CD4-positive, alpha-beta T cell treated with Interleukin-17A for 4 hours (primary cell): ENCODE measurements around the gene ADAMTS7.
A peak's percentile ranks its signal among the peaks of the same experiment; 100 is the strongest.
"Not testable (repeated sequence)": the region's sequence is repeated elsewhere in the genome, so short reads cannot be mapped to it uniquely, and the experiment has no call there.

Source experiments
- DNase-seq: peaks from one replicate; pipeline ENCODE4 v3.0.0-alpha.2; 2020; ENCODE audit warnings: mixed read lengths

The ADAMTS7 gene, protein sequence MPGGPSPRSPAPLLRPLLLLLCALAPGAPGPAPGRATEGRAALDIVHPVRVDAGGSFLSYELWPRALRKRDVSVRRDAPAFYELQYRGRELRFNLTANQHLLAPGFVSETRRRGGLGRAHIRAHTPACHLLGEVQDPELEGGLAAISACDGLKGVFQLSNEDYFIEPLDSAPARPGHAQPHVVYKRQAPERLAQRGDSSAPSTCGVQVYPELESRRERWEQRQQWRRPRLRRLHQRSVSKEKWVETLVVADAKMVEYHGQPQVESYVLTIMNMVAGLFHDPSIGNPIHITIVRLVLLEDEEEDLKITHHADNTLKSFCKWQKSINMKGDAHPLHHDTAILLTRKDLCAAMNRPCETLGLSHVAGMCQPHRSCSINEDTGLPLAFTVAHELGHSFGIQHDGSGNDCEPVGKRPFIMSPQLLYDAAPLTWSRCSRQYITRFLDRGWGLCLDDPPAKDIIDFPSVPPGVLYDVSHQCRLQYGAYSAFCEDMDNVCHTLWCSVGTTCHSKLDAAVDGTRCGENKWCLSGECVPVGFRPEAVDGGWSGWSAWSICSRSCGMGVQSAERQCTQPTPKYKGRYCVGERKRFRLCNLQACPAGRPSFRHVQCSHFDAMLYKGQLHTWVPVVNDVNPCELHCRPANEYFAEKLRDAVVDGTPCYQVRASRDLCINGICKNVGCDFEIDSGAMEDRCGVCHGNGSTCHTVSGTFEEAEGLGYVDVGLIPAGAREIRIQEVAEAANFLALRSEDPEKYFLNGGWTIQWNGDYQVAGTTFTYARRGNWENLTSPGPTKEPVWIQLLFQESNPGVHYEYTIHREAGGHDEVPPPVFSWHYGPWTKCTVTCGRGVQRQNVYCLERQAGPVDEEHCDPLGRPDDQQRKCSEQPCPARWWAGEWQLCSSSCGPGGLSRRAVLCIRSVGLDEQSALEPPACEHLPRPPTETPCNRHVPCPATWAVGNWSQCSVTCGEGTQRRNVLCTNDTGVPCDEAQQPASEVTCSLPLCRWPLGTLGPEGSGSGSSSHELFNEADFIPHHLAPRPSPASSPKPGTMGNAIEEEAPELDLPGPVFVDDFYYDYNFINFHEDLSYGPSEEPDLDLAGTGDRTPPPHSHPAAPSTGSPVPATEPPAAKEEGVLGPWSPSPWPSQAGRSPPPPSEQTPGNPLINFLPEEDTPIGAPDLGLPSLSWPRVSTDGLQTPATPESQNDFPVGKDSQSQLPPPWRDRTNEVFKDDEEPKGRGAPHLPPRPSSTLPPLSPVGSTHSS (N-terminal part only)

DNA sequence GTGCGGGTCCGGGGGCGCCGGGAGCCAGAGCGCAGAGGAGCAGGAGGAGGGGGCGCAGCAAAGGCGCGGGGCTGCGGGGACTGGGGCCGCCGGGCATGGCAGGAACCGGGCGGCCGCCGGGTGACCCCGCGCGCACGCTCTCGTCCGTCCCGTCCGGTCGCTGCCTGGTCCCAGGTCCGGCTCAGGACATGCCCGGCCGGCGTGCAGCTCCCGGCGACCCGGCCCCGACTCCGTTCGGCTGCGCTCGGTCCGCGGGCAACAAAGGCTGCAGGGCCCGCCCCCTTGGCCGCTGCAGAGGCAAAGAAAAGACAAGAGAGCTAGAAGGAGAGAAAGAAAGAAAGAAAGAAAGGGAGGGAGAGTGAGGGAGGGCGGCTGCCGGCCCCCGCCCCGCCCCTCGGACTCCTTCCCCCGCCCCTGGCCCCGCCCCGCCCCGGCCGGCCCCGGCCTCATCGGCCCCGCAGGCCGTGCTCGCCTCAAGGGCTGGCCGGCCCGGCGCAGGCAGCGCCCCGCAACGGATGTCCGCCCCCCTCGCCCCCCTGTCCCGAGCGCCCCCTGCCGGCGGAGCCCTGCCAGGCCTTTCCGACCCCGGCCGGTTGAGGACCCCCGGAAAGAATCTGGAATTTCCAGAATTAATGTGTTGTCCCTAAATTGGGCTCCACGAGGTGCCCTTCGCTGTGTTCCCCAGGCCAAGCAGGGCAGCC lies at the start of gene ADAMTS7:
TSS of gene ADAMTS7 (minus strand) at position 341 of the 701 bp plus-strand sequence. CDS start at position 97, 244 bp downstream.
- DNase-seq, result peak; percentile 69

DNA sequence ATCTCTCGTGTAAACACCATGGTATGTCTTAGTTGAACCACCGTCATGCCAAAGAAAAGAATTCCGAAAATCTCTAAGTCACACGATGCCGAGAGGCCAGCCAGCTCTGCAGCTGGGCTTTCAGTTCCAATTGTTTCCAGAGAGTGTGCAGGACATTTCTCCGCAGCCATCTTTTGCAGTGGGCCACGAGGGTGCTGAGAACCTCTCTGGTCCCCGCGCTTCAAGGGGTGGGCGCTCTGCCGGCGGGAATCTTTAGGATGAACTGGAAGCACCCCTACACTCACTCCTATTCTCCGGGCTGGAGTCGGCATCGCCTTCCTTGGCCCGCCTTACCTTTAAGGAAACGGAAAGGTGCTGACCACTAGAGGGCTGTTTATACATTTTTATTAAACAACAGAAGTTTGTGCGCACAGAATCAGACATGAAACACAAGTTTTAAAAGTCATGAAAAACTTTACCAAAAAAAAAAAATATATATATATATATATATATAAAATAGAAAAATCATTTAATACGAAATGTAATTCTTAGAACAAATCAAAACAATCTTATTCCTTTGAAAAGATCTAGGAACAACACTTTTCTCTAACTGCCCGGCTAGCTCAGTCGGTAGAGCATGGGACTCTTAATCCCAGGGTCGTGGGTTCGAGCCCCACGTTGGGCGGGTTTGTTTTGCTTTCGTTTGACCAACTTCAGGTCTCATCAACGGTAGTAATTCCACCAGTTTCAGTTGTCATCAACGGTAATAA lies 48.9 kb upstream of the ADAMTS7 start:
- DNase-seq, result peak; percentile 75

DNA sequence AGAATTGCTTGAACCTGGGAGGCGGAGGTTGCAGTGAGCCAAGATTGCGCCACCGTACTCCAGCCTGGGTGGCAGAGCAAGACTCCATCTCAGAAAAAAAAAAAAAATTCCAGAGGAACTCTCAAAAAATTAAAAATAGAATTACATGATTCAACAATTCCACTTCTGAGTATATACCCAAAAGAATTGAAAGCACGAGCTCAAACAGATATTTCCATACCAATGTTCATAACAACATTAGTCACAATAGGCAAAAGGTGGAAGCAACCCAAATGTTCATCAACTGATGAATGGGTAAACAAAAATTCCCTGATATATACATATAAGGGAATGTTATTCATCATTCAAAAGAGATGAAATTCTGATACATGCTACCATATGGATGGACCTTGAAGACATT lies 44.5 kb upstream of the ADAMTS7 start:
- DNase-seq, result no peak

DNA sequence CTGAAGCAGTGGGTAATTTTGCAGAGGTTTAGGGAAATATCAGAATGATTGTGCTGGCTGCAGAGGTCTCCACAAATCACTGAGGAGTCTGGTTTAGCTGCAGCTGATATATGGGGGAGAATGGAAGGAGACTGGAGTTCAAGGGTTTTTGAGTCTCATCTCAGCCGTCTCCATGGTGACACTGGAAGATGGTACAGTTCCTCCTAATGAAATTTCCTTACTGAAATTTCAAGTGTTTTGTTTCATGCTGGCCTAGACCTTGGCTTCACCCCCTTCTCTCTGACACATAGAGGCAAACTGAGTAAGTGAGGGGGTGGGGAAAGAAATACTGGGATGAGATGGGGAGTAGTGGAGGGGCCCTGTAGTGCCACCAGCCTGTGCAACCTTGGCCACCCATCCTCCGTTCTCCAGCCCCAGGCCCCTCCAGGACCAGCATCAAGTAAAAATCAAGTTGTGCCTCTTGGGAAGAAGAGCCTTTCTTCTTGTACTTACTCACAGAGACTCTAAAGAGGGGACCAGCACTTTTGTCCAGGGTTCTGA lies 43.6 kb upstream of the ADAMTS7 start:
- no peak for DNase-seq

DNA sequence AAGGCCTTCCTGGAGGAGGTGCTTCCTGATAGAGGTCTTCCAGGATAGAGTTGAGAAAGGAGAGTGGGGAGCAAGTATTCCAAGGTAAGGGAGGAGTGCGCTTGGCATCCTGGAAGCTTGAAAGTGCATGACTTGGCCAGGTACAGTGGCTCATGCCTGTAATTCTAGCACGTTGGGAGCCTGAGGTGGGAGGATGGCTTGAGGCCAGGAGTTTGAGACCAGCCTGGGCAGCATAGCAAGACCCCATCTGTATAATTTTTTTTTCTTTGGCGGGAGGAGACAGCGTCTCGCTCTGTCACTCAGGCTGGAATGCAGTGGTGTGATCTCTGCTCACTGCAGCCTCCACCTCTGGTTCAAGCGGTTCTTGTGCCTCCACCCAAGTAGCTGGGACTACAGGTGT lies 42.2 kb upstream of the ADAMTS7 start:
- no peak for DNase-seq

DNA sequence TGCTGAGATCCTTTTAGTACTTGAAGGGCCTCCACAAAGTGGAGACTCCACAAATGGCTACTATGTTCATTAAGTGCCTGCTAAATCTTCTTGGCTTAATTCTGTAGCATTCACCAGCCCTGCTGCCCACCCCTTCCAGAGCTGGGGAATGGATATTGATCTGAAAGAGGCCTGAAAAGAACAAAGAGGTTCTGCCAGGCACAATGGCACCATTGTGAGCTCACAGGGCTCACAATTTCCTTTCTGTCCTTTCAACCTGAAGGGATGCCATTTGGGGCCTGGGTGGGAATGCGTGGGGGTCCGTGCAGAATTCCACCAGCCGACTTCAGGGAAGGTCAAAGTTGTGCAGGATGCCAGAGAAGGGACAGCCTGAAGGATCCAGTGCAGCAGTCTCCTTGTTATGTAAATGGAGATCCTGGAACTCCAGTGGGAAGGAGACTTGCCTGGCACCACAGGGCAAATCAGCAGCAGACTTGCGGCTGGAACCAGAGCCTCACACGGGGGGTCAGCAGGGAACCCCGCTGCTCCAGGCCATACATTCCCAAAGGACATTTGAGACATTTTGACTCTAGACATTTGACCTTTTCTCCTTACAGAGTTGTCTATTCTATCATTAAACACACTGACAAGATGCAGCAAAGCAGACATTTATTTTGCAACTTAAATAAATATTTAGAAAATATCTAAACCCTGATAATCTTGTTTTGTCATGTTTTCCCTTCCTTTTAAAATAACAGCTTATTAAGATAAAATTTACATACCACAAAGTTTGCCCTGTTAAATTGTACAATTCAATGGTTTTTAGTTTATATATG lies 39.9 kb upstream of the ADAMTS7 start:
- no peak for DNase-seq

DNA sequence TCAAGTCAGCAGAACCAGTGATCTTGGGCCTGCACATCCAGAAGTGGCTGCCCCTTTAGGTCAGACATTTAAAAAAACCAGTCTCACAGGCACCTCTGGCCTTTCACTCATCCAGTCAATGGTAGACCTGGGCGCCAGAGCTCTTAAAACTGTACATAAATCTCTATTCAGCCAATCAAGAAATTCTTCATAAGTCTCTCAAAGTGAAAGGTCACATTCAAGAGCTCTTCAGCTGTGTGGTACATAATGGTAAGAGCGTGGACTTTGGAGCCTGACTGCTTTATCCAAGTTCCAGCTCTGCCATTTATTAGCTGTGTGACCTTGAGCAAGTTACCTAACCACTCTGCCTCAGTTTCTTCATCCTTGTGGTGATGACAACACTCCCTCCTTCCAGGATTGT lies 39.1 kb upstream of the ADAMTS7 start:
- DNase-seq, result no peak

DNA sequence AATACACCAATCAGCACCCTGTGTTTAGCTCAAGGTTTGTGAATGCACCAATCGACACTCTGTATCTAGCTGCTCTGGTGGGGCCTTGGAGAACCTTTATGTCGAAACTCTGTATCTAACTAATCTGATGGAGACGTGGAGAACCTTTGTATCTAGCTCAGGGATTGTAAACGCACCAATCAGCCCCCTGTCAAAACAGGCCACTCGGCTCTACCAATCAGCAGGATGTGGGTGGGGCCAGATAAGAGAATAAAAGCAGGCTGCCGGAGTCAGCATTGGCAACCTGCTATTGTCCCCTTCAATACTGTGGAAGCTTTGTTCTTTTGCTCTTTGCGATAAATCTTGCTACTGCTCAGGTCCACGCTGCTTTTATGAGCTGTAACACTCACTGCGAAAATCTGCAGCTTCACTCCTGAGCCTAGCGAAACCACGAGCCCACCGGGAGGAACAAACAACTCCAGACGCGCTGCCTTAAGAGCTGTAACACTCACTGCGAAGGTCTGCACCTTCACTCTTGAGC lies 36.2 kb upstream of the ADAMTS7 start:
- DNase-seq, result not testable (repeated sequence)

DNA sequence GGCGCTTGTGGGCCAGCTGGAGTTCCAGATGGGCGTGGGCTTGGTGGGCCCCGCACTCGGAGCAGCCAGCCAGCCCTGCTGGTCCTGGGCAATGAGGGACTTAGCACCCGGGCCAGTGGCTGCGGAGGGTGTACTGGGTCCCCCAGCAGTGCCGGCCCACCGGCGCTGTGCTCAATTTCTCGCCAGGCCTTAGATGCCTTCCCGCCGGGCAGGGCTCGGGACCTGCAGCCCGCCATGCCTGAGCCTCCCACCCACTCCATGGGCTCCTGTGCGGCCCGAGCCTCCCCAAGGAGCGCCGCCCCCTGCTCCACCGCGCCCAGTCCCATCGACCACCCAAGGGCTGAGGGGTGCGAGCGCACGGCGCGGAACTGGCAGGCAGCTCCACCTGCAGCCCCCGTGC lies 35.6 kb upstream of the ADAMTS7 start:
- not testable (repeated sequence) for DNase-seq

DNA sequence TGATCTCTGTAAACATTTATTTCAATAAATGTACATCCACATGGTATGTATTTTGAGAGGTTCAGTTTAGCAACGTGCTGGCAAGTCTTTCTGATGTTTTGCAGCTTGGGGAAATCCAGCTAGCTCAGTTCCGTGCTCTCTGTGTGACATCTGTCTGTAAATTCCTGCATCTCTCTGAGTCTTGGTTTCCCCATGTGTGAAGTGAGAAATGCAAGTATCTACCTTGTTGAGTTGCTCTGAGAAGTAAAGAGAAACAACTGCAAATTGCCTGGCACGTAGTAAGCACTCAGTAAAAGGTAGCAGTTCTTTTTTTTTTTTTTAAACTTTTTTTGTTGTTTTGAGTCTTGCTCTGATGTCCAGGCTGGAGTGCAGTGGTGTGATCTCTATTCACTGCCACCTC lies 31.3 kb upstream of the ADAMTS7 start:
- no peak for DNase-seq

DNA sequence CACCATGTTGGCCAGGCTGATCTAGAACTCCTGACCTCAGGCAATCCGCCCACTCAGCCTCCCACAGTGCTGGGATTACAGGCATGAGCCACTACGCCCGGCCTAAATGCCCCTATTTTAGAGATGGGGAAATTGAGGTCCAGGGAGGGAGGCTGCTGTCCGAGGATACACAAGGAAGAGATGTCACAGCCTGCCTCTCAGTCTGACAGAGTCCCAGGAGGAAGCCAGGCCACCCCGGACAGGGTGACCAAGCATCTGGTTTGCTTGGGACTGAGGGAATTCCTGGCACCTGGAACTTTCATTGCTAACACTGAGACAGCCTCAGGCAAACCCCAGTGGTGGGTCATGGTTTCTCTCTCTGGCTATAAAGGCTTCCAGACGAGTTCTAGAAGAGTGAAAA lies 30.6 kb upstream of the ADAMTS7 start:
- no peak for DNase-seq

DNA sequence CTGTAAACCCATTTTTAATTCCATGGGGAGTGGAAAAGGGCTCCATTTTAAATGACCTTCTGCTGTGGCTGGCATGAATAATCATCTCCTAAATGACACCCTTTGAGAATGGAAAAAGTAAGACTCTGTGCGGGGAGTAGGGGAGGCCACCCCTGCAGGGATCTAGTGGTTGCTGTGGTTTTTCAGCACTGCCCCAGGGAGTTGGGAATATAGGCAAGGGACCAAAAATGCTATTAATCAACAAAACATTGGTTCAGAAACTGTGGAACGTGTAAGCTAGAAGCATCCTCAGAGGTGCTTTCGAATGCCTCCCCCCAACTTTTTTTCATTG lies 30.1 kb upstream of the ADAMTS7 start:
- no peak for DNase-seq

DNA sequence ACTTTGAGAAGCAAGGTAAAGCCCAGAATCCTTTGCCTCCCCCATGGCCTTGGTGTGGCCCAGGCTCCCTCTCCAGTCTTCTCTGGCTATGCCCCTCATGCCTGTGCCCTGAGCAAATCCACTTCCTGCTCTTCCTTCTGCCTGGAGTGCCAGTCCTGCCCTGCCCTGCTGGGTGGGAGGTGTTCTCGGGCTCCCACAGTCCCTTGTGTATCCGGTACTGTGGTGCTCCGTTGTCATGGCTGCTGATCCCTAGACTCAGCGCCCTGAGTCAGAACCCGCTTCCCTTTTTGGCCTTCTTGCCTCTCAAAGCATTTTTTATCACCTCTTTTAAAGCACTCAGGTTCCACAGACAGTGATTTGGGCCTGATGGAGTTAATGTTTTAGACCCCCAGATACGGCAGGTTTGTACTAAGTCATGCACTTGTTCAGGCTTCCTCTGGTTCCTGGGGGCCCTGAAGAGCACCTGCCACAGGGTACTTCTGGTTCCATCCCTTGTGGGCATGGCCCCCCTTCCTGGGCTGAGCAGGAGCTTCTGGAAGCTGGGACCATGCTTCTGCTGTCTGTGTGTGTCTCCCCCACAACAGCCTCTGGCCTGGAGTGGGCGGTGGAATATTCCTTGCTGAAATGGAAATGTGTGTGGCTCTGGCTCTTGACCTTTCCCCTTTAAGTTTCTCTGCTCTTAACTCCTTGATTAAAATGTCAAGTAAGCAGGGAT lies 29.6 kb upstream of the ADAMTS7 start:
- DNase-seq, result no peak

DNA sequence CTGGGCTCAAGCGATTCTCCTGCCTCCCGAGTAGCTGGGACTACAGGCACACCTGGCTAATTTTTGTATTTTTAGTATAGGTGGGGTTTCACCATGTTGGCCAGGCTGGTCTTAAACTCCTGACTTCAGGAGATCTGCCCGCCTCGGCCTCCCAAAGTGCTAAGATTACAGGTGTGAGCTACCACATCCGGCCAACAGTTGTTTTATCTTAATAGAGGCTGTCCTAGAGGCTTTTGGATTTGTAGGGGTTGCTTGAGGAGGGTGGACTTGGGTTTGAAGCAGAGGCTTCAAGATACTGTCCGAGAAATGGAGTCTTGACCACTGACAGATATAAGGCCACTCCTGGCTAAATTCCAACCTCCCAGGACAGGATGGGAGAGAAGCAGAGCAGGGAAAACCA lies 27.9 kb upstream of the ADAMTS7 start:
- DNase-seq, result not testable (repeated sequence)

DNA sequence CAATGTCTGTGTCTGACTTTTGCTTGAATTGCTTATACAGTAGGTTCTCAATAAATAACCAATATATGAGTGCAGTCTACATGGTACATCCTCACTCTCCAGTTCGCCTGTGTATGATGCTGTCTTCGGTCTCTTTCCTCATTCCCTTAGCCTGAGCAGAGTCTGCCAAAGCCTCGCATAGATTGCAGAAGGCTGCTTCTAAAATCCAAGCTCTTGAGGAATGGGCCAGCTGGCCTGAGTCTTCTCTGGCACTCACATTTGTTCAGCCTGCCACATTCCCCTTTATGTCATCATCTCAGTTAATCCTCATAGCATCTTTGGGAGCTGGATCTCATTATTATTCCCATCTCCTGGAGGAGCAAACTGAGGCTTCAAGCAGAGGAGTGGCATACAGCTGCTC lies 27.2 kb upstream of the ADAMTS7 start:
- no peak for DNase-seq

DNA sequence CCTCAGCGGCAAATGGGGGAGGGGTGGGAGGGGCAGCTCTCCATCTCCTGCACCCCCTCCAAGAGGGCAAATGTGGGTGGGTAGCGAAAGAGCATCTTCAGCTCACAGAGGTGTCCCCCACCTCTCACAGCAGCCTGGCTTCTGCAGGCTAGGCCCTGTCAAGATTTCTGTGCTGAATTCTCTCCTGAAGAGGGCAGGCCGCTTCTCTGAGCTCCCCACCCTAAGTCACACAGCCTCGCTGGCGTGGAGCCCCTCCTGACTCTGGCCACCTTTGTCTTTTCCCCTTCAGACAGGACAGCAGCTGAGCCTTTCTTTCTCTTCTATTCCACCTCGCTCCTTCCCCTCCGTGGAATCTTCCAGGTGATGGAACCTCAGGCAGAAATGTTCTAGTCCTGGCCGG lies 26.3 kb upstream of the ADAMTS7 start:
- no peak for DNase-seq

DNA sequence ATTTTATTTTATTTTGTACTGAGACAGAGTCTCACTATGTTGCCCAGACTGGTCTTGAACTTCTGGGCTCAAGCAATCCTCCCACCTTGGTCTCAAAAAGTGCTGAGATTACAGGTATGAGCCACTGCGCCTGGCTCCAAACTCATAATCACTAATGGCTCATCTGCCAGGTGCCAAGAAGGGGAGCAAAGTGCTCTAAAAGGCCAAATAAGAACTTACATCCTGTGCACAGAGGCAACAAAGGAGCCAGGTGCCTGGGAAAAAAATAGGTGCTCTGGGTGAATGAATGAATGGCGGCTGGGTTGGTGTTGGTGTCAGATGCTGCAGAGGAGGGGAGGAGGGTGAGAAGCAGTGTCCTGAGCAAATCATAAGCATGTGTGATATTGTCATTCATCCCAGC lies 25.9 kb upstream of the ADAMTS7 start:
- DNase-seq, result no peak

DNA sequence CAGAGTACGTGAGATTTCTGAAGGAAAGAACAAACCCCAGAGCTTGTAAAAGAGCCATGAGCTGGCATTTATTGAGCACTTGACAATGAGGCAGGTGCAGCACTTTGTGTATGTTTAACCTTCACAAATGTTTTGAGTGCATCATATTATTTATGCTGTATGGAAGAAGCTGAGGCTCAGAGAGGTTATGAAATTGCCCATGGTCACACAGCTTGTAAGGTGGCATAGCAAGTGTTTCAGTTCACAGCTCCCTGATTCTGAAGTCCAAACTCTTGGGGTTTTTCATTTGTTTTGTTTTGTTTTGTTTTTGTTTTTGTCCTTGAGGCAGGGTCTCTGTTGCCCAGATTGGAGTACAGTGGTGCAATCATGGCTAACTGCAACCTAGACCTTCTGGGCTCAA lies 25.1 kb upstream of the ADAMTS7 start:
- DNase-seq, result no peak
